DOHH2 (cell line): Measurements from ENCODE around the gene FAM107B.

Experiments used
- EZH2phosphoT487 ChIP-seq: fragments of 200-600 bp; sonication (generic); IDR thresholded peaks from 2 replicates; pipeline ENCODE4 v1.6.1; 2017; ENCODE audit warnings: borderline replicate concordance, mild to moderate bottlenecking, antibody characterized with exemption, low read length, moderate library complexity, mixed read lengths
- TF ChIP-seq, protein P1 (sequence below): fragments of 200-600 bp; sonication (generic); IDR thresholded peaks from one replicate; pipeline ENCODE4 v1.5.1; 2014; ENCODE audit warnings: antibody characterized with exemption, mild to moderate bottlenecking, low read depth, low read length; ENCODE audit not compliant: poor library complexity, severe bottlenecking

DNA sequence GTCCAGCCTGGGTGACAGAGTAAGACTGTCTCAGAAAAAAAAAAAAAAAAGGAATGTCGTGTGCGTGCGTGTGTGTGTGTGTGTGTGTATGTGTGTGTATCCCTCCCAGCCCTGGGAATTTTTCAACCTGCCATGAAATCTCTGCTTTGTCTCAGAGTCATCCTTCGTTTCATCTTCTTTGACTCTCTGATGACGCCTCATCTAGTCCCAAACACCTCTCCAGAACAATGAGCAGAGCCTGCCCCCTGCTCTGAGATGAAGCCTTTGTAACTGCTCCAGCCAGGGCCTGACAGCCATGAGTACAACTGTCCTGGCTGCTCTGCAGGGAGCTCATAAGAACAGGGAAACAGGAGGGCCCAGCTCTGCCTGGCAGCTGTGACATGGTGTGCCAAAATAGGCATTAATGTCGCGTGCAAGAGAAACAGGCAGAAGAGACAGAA lies 149.5 kb downstream of the FAM107B start:
- TF ChIP-seq, protein P1, sequence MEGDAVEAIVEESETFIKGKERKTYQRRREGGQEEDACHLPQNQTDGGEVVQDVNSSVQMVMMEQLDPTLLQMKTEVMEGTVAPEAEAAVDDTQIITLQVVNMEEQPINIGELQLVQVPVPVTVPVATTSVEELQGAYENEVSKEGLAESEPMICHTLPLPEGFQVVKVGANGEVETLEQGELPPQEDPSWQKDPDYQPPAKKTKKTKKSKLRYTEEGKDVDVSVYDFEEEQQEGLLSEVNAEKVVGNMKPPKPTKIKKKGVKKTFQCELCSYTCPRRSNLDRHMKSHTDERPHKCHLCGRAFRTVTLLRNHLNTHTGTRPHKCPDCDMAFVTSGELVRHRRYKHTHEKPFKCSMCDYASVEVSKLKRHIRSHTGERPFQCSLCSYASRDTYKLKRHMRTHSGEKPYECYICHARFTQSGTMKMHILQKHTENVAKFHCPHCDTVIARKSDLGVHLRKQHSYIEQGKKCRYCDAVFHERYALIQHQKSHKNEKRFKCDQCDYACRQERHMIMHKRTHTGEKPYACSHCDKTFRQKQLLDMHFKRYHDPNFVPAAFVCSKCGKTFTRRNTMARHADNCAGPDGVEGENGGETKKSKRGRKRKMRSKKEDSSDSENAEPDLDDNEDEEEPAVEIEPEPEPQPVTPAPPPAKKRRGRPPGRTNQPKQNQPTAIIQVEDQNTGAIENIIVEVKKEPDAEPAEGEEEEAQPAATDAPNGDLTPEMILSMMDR, result no peak
- TF ChIP-seq EZH2phosphoT487, result no peak
